Right lung (tissue), 5 donors: ENCODE data around the gene DISC1. TPM values are rescaled to one million over a fixed set of nuclear protein-coding genes. Genes with fewer than 3 reads are reported as not detected.

Source experiments
- DNase-seq, 2 donors: peaks; one replicate each; pipeline ENCODE4 v3.0.0-alpha.2; 2013
- polyA plus RNA-seq, 5 donors: library from polyadenylated mRNA; unstranded; fragments of 120-200 nt; gene quantifications; one replicate each; pipeline versions ENCODE4 v1.2.1 to v1.2.3, GENCODE V29; 2013; ENCODE audit warnings: inconsistent platforms in 1 of 5, low replicate concordance in 1 of 5; ENCODE audit not compliant: insufficient read length in 5 of 5, insufficient read depth in 1 of 5

Gene DISC1
- polyA plus RNA-seq, 5 donors, result 7.8 to 11.4 (median 9.7) TPM

- DNase-seq, result no peak
Observed at GRCh38 chr1:231695439-231696255, 69.1 kb downstream of the DISC1 start.

DNA sequence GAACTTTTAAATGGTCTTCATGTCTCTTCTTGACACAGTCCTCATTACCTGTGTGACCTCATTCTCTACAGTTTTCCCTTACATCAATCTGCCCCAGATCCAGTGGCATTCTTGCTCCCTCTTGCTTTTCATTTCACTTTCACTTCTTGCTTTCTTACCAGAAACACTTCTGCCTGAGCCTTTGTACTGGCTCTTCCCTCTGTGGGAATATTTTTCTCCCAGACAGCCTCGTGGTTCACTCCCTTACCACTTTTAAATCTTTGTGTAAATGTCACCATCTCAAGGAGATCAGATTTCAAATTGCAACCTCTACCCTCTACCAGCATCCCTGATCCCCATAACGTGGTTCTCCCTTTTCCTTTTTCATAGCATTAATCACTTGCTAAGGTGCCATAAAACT lies 73.2 kb downstream of the DISC1 start:
- no peak for DNase-seq

DNA sequence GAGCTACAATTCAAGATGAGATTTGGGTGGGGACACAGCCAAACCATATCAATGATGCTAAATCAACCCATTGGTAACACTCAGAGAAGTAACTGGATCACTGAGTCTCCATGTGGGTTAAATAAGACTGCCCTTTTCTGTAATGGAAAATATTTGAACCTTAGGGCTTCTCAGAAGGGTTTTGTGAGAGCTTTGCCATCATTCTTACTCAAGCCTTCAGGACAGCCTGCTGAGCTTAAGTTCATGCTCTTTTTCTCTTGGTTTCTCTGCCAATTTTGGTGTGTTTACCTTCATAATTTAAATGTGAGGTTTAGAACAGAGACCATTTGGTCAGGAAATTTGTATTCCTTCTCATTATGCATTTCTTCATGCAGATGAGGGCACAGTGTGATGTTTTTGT lies 74.7 kb downstream of the DISC1 start:
- no peak for DNase-seq

- DNase-seq, result peak; percentile 34 to 58
Observed at GRCh38 chr1:231702331-231702730, 75.7 kb downstream of the DISC1 start.

DNA sequence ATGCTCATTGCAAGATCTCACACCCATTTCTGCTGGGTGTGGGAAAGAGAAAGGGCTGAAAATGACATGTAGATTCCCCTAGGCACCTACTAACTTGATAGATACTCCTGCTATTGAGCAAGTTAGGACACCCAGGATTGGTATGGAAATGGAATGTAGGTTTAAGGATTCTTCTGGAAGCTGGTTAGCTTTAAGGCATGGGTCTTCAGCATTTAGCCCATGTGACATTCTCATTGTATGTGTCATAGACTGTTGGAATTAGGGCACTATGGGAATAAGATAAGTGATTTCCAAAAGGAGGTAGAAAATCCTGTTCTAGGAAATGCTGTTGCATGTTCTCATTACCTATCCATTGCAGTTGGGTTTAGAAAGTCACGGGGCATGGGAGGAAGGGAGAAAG lies 76.2 kb downstream of the DISC1 start:
- DNase-seq, result no peak

DNA sequence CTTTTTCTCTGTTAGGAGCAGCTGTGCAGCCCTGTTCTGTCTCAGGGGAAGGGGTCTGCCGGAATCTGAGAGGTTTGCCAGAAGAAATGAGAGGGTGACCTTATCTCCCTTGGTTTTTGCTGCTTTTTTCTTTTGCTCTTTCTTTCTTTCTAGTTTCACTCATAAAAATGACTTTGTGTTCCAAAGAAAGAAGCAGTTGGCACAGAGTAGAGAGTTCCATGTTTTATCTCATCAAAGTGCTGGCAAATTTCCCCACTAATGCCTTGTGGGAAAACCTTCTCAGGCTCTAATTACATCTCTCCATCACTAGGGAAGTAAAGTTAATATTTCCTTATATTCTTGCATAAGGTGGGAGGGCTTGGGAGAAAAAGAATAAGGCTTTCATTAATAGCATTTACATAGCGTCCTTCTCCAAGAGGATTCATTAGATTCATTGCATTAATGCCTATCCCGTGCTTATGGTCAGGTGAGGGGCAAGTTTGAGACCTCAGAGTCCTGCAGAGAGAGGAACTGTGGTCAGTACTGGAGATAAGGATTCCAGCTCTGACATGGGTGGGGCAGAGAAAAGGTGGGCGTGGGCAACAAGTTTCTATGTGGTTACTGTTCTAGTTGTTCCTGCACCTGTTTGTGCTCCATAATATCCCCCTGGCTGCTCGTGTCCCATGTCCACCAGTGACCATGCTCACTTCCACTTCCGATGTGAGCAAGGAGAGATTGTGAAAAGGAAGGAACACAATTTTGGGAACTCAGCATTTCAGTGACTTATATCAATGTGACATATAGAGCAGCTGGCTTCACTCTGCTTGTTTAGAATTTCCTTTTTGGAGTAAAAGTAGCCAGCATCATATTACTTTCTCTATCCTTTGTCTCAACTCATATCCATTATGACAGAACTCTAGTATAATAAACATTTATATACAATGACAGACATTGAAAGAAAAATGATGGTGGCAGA lies 79.5 kb downstream of the DISC1 start:
- peak; percentile 68 to 70 for DNase-seq

DNA sequence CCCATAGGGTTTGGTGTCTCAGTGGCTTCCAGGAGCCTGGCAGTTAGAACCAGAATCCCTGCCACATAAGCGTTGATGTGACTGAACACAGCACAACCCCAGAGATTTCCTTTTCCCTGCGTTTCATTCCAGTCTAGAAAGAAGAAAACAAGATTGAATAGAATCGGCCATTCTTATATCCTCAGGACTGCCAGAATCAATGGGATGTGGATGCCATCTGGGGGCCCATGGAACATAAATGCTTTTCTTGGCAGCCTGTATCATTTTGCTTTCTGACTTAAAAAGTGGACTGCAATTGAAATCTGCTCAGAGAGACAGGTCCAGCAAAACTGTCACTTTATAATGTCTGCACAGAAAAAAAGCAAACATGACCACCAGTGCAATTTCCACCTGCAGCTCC lies 80.3 kb downstream of the DISC1 start:
- DNase-seq, result no peak

DNA sequence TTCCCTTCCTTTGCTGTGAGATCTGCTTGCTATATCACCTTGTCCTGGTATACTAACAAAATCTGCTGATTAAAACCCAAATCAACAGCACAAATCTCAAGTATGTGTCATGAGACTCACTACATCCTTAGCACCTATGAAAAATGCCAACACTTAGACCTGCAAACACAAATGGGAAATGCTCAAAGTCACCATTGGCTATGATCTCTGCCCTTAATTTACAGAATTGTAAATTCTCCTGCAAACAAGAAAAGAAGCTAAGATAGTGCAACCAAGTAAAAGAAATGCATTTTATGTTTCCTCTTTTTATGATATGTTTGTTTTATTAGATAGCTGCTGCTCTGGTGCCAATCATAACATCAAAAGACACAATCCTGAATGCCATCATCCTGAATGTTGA lies 80.8 kb downstream of the DISC1 start:
- DNase-seq, result no peak

DNA sequence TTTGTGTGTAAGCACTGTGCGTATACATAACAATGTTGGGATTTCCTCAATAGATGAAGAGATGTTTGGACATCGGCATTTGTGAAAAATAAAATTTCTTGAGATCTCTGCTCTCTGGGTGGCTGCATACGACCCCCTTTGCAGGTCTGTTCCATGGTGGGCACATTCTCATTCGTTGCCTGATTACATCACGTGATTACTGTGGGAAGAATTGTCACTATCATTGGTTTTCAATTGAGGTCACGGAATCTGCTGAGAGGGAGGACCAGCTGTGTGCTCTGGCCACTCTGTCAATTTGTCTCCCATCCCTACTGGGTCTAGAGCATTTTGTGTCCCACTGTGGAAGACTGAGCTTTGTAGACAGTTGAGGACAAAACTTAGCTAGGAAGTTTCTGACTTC lies 81.8 kb downstream of the DISC1 start:
- no peak for DNase-seq

- no peak for DNase-seq
Observed at GRCh38 chr1:231714440-231714839, 87.8 kb downstream of the DISC1 start.

- DNase-seq, result no peak
Observed at GRCh38 chr1:231715816-231716722, 89.5 kb downstream of the DISC1 start.

GRCh38 chr1:231716879-231717278 lies 90.3 kb downstream of the DISC1 start:
- DNase-seq, result no peak

- DNase-seq, result no peak
Observed at GRCh38 chr1:231719485-231720183, 93.0 kb downstream of the DISC1 start.

DNA sequence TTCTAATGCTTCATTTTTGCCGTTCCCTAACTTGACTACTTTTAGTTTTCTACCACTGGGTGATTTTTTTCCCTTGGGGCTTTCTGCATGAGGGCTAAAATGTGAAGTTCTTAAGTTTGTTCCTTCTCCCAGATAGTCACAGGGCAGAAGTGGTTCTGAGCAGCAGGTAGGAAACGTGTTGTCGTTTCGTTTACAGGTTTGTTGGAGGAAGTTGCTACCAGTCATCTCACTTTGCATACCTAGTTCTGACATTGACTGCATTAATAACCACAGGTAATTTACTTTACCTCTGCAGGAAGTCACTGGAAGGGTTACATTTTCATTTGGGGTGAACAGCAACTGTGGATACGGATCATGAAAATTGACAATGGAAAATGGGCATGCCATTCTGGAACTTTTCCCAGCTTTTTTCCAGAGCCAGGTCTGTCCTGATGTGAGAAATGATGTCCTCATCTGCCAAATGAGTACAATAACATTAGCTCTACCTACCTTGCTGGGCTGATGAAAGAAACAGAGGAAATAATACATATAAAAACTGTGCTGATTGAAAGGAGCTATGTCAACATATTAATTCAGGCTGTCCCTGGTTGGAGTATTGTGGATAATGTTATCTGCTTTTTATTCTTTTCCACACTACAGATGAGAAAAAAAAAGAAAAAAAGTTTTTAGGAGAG lies 94.2 kb downstream of the DISC1 start:
- DNase-seq, result no peak

GRCh38 chr1:231721436-231721835 lies 94.8 kb downstream of the DISC1 start:
- DNase-seq, result no peak

- no peak for DNase-seq
Observed at GRCh38 chr1:231722356-231722755, 95.8 kb downstream of the DISC1 start.

GRCh38 chr1:231723146-231723545 lies 96.6 kb downstream of the DISC1 start:
- DNase-seq, result no peak

DNA sequence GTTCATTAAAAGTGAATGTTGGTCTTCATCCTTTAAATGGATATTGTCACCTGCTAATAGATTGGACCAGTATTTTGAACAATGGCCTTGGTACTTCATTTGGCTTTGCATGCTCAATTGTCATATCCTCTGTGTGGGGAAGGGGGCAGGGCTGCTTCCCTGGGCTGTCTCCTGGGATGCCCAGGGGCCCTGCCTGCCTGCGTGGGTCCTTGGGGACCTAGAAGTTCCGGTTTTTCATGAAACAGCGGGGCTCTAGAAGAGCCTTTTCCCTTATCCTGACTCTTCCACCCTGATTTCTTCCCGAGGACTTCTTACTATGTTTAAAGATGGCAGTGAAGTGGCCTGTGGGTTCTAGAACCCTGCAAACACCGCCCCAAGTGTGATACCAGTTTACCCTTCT lies 97.5 kb downstream of the DISC1 start:
- DNase-seq, result no peak

DNA sequence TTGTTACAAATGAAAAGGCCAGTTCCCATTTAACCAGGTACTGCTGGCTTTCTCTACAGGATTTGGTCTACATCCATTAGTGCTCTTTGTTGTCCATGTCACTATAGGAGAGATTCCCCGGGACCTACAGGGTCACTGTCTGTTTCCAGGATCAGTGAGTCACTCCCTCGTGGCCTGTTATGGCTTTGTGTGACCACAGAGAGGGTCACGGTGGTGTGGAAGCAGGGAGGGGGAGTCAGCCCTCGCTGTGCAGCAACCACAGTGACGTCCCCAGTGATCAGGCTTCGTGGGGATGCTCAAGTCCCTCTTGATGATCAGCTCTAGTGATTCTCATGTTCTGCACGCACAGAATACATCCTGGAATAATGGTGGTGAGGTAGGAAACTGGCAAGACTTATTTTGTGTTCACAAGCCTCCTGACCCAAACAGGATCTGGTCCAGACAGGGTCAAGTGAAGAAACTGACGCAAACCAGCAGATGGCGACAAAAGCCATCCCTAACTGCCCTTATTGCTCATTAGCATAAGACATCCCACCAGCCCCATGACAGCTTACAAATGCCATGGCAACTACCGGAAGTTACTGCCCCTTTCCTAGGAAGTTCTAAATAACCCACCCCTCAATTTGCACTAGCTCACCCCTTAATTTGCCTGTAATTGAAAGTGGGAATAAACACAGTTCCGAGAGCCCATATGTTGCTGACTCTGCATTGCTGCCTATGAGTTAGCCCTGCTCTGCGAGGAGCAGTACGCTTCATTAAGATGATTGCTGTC lies 98.5 kb downstream of the DISC1 start:
- no peak for DNase-seq

GRCh38 chr1:231727171-231727570 lies 100.6 kb downstream of the DISC1 start:
- no peak for DNase-seq
